Astrocyte (in vitro differentiated cells and primary cell): Measurements from ENCODE around the gene GIGYF1. TPM values are rescaled to one million over a fixed set of nuclear protein-coding genes. Genes with fewer than 3 reads are reported as not detected.

ENCODE experiments used
- DNase-seq: peaks from one replicate; pipeline ENCODE4 v3.0.0-alpha.2; 2010; ENCODE audit warnings: low read depth
- FAIRE-seq: peaks from 2 replicates; lab custom pipeline; 2011; peaks lifted over from hg19 to GRCh38; lab: Jason Lieb, UNC
- H2AFZ ChIP-seq: 2 replicates; pipeline ENCODE4 v1.6.0; 2012; ENCODE audit warnings: low read depth, low read length, inconsistent platforms
- H3K27ac ChIP-seq: 2 replicates; pipeline ENCODE4 v1.5.1; 2011; ENCODE audit warnings: low read depth, low read length, inconsistent platforms
- H3K27me3 ChIP-seq: 2 replicates; pipeline ENCODE4 v1.6.0; 2011; ENCODE audit warnings: low read length, inconsistent platforms; ENCODE audit not compliant: insufficient read depth
- H3K36me3 ChIP-seq: 2 replicates; pipeline ENCODE4 v1.5.1; 2011; ENCODE audit warnings: low read length, inconsistent platforms; ENCODE audit not compliant: insufficient read depth
- H3K4me1 ChIP-seq: 2 replicates; pipeline ENCODE4 v1.5.1; 2011; ENCODE audit warnings: low read length, inconsistent platforms; ENCODE audit not compliant: insufficient read depth
- H3K4me2 ChIP-seq: 2 replicates; pipeline ENCODE4 v1.6.0; 2012; ENCODE audit warnings: low read length, inconsistent platforms
- H3K4me3 ChIP-seq: 2 replicates; pipeline ENCODE4 v1.5.1; 2011; ENCODE audit warnings: low read depth, mild to moderate bottlenecking, low read length, inconsistent platforms; ENCODE audit not compliant: insufficient read depth
- H3K79me2 ChIP-seq: 2 replicates; pipeline ENCODE4 v1.6.0; 2012; ENCODE audit warnings: mild to moderate bottlenecking, low read length, inconsistent platforms; ENCODE audit not compliant: insufficient read depth
- H3K9ac ChIP-seq: 2 replicates; pipeline ENCODE4 v1.6.0; 2012; ENCODE audit warnings: mild to moderate bottlenecking, low read length, inconsistent platforms
- H3K9me3 ChIP-seq: 2 replicates; pipeline ENCODE4 v1.5.1; 2012; ENCODE audit warnings: low read depth, mild to moderate bottlenecking, low read length, inconsistent platforms; ENCODE audit not compliant: insufficient read depth
- H4K20me1 ChIP-seq: 2 replicates; pipeline ENCODE4 v1.6.0; 2012; ENCODE audit warnings: low read length, inconsistent platforms; ENCODE audit not compliant: insufficient read depth
- H3K27ac Mint-ChIP-seq: one replicate; pipeline ENCODE4 v1.8.0; 2021; ENCODE audit warnings: mild to moderate bottlenecking, mixed read lengths; ENCODE audit not compliant: unreplicated experiment
- H3K27me3 Mint-ChIP-seq: one replicate; pipeline ENCODE4 v1.8.0; 2021; ENCODE audit warnings: low read depth, mixed read lengths; ENCODE audit not compliant: unreplicated experiment
- H3K36me3 Mint-ChIP-seq: one replicate; pipeline ENCODE4 v1.8.0; 2021; ENCODE audit warnings: low read depth, mixed read lengths; ENCODE audit not compliant: unreplicated experiment
- H3K4me1 Mint-ChIP-seq: one replicate; pipeline ENCODE4 v1.8.0; 2021; ENCODE audit warnings: low read depth, mixed read lengths; ENCODE audit not compliant: unreplicated experiment
- H3K4me3 Mint-ChIP-seq: one replicate; pipeline ENCODE4 v1.8.0; 2021; ENCODE audit warnings: mild to moderate bottlenecking, moderate library complexity, mixed read lengths; ENCODE audit not compliant: unreplicated experiment
- H3K9me3 Mint-ChIP-seq: one replicate; pipeline ENCODE4 v1.8.0; 2021; ENCODE audit warnings: mild to moderate bottlenecking, mixed read lengths; ENCODE audit not compliant: unreplicated experiment
- EZH2 ChIP-seq: IDR thresholded peaks from 2 replicates; pipeline ENCODE4 v1.6.1; 2012; ENCODE audit warnings: mild to moderate bottlenecking, low read length, inconsistent platforms; ENCODE audit not compliant: insufficient read depth
- total RNA-seq: library from RNA; stranded (reverse); gene quantifications from 2 replicates; pipeline ENCODE4 v1.2.1, GENCODE V29; 2021
- TF ChIP-seq, protein P1 (sequence below): IDR thresholded peaks from 2 replicates; pipeline ENCODE4 v1.5.1; 2011; ENCODE audit warnings: low read depth, mild to moderate bottlenecking, inconsistent platforms, low read length, moderate library complexity; ENCODE audit not compliant: insufficient read depth

The GIGYF1 gene
- total RNA-seq, 1 donor from 2014 or later, result 23.2 TPM

DNA sequence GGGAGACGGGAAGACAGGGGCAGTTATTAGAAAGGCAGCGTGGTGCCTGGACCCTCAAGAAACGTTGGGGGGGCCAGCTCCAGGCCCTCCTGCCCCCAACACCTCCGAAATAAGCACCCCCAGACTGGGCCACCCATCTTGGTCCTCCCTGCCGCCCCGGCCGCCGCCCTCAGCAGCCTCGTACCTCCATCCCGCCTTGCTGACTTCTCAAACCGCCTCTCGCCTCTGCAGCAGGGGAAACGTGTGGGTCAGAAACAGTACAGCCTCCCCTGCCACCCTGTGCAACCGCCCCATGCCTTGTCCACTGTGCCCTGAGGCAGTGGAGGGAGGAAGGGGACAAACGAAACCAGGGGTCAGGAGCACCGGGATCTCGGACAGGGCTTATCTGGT is 7.2 kb downstream of the GIGYF1 start:
- Histone ChIP-seq H3K79me2 (peaks cover 35% of the 10 kb centered on the region), H3K27me3 (no peaks in the 10 kb centered on the region), H4K20me1 (peaks cover 55% of the 10 kb centered on the region), H3K4me2 (no peak overlapping the region), H2AFZ (no peak overlapping the region), H3K4me1 (peaks cover 22% of the 10 kb centered on the region), H3K36me3 (peaks cover 7% of the 10 kb centered on the region), H3K4me3 (no peak overlapping the region), H3K9ac (no peak overlapping the region), H3K9me3 (no peaks in the 10 kb centered on the region), H3K27ac (no peak overlapping the region)
- Mint-ChIP-seq H3K4me3 (no peak overlapping the region), H3K36me3 (peaks cover 7% of the 10 kb centered on the region), H3K27ac (no peak overlapping the region), H3K9me3 (peaks cover 2% of the 10 kb centered on the region), H3K27me3 (no peaks in the 10 kb centered on the region), H3K4me1 (peaks cover 8% of the 10 kb centered on the region)
- TF ChIP-seq EZH2, result no peak
- TF ChIP-seq, protein P1, sequence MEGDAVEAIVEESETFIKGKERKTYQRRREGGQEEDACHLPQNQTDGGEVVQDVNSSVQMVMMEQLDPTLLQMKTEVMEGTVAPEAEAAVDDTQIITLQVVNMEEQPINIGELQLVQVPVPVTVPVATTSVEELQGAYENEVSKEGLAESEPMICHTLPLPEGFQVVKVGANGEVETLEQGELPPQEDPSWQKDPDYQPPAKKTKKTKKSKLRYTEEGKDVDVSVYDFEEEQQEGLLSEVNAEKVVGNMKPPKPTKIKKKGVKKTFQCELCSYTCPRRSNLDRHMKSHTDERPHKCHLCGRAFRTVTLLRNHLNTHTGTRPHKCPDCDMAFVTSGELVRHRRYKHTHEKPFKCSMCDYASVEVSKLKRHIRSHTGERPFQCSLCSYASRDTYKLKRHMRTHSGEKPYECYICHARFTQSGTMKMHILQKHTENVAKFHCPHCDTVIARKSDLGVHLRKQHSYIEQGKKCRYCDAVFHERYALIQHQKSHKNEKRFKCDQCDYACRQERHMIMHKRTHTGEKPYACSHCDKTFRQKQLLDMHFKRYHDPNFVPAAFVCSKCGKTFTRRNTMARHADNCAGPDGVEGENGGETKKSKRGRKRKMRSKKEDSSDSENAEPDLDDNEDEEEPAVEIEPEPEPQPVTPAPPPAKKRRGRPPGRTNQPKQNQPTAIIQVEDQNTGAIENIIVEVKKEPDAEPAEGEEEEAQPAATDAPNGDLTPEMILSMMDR, result no peak
- no peak for DNase-seq
- FAIRE-seq, result no peak

GRCh38 chr7:100686201-100686821 is 7.7 kb downstream of the GIGYF1 start:
- Histone ChIP-seq H2AFZ (no peak overlapping the region), H3K9ac (no peak overlapping the region), H3K27ac (no peak overlapping the region), H3K36me3 (peaks cover 7% of the 10 kb centered on the region), H3K4me2 (no peak overlapping the region), H3K9me3 (no peaks in the 10 kb centered on the region), H3K79me2 (peaks cover 30% of the 10 kb centered on the region), H3K27me3 (no peaks in the 10 kb centered on the region), H3K4me3 (no peak overlapping the region), H4K20me1 (peaks cover 54% of the 10 kb centered on the region), H3K4me1 (peaks cover 19% of the 10 kb centered on the region)
- Mint-ChIP-seq H3K36me3 (peaks cover 7% of the 10 kb centered on the region), H3K27me3 (no peaks in the 10 kb centered on the region), H3K27ac (no peak overlapping the region), H3K9me3 (peaks cover 2% of the 10 kb centered on the region), H3K4me3 (no peak overlapping the region), H3K4me1 (peaks cover 6% of the 10 kb centered on the region)
- FAIRE-seq, result no peak
- no peak for TF ChIP-seq EZH2
- TF ChIP-seq, protein P1, result no peak
- DNase-seq, result no peak

GRCh38 chr7:100685631-100686145 is 8.4 kb downstream of the GIGYF1 start:
- H3K79me2 ChIP-seq, result peaks cover 24% of the 10 kb centered on the region
- Mint-ChIP-seq H3K36me3 (peaks cover 7% of the 10 kb centered on the region), H3K27ac (no peak overlapping the region), H3K4me1 (peaks cover 6% of the 10 kb centered on the region), H3K27me3 (no peaks in the 10 kb centered on the region), H3K4me3 (no peak overlapping the region), H3K9me3 (peaks cover 2% of the 10 kb centered on the region)
- no peak overlapping the region for H3K9ac ChIP-seq
- TF ChIP-seq, protein P1, result no peak
- no peak for TF ChIP-seq EZH2
- H4K20me1 ChIP-seq, result peaks cover 49% of the 10 kb centered on the region
- H3K27ac ChIP-seq, result no peak overlapping the region
- no peaks in the 10 kb centered on the region for H3K27me3 ChIP-seq
- H2AFZ ChIP-seq, result no peak overlapping the region
- no peaks in the 10 kb centered on the region for H3K9me3 ChIP-seq
- no peak overlapping the region for H3K4me3 ChIP-seq
- H3K36me3 ChIP-seq, result peaks cover 7% of the 10 kb centered on the region
- no peak overlapping the region for H3K4me2 ChIP-seq
- no peak for FAIRE-seq
- DNase-seq, result no peak
- H3K4me1 ChIP-seq, result peaks cover 19% of the 10 kb centered on the region
